Right atrium auricular region (tissue), 2 donors: ENCODE data around the gene COL27A1. TPM values are rescaled to one million over a fixed set of nuclear protein-coding genes. Genes with fewer than 3 reads are reported as not detected.

Experiments
- DNase-seq: peaks from one replicate; pipeline ENCODE4 v3.0.0-alpha.2; 2019; ENCODE audit warnings: low spot score
- H3K27ac ChIP-seq, 2 donors: fragments of 200-600 bp; sonication (generic); 1 replicate in 1 of 2; 2 replicates in 1 of 2; pipeline ENCODE4 v1.5.1; 2016 to 2019
- H3K27me3 ChIP-seq, 2 donors: fragments of 200-600 bp; sonication (generic); one replicate each; pipeline versions ENCODE4 v1.5.1 to v1.6.0; 2017 to 2019
- H3K36me3 ChIP-seq: fragments of 200-600 bp; sonication (generic); one replicate; pipeline ENCODE4 v1.5.1; 2016
- H3K4me1 ChIP-seq, 2 donors: fragments of 200-600 bp; sonication (generic); one replicate each; pipeline versions ENCODE4 v1.5.1 to v1.6.0; 2017 to 2019
- H3K4me3 ChIP-seq, 2 donors: fragments of 200-600 bp; sonication (generic); 1 replicate in 1 of 2; 2 replicates in 1 of 2; pipeline ENCODE4 v1.5.1; 2017 to 2019; ENCODE audit warnings: mild to moderate bottlenecking in 1 of 2, moderate library complexity in 1 of 2
- H3K9me3 ChIP-seq, 2 donors: fragments of 200-600 bp; sonication (generic); one replicate each; pipeline ENCODE4 v1.5.1; 2019
- CTCF ChIP-seq, 2 donors: fragments of 200-600 bp; sonication (generic); IDR thresholded peaks; one replicate each; pipeline ENCODE4 v1.5.1; 2019; ENCODE audit warnings: antibody characterized with exemption in 2 of 2
- total RNA-seq, 2 donors: library from RNA; depleted of rRNA; stranded (reverse); fragments of >200 nt; gene quantifications; one replicate each; pipeline ENCODE4 v1.1.0, GENCODE V29; 2016

Gene COL27A1
- total RNA-seq, 2 donors from 2014 or later = 1.5 to 2.7 TPM

- DNase-seq = no peak
- H3K4me1 ChIP-seq = peaks cover 0 to 17% of the 10 kb centered on the region in 2 donors
- no peak overlapping the region for H3K4me3 ChIP-seq
- TF ChIP-seq CTCF (IDR thresholded peaks at IDR 0.05) = no peak
- H3K9me3 ChIP-seq = no peaks in the 10 kb centered on the region
- no peaks in the 10 kb centered on the region for H3K27me3 ChIP-seq
- H3K36me3 ChIP-seq = peaks cover 56% of the 10 kb centered on the region
- no peak overlapping the region for H3K27ac ChIP-seq
These were observed 195.5 kb downstream of the COL27A1 start for GRCh38 chr9:114350636-114351401.

- DNase-seq = no peak
- Histone ChIP-seq H3K4me1 (peaks cover 0 to 17% of the 10 kb centered on the region in 2 donors), H3K27me3 (no peaks in the 10 kb centered on the region), H3K27ac (no peak overlapping the region), H3K9me3 (no peaks in the 10 kb centered on the region), H3K4me3 (no peak overlapping the region), H3K36me3 (peaks cover 52% of the 10 kb centered on the region)
- no peak for TF ChIP-seq CTCF (IDR thresholded peaks at IDR 0.05)
These were observed 196.6 kb downstream of the COL27A1 start for GRCh38 chr9:114351932-114352331.

- H3K27me3 ChIP-seq = no peaks in the 10 kb centered on the region
- H3K27ac ChIP-seq = no peak overlapping the region
- H3K4me1 ChIP-seq = no peaks in the 10 kb centered on the region
- no peak overlapping the region for H3K4me3 ChIP-seq
- no peak for TF ChIP-seq CTCF (IDR thresholded peaks at IDR 0.05)
- peaks cover 64% of the 10 kb centered on the region for H3K36me3 ChIP-seq
- no peak for DNase-seq
- H3K9me3 ChIP-seq = no peaks in the 10 kb centered on the region
These were observed 200.5 kb downstream of the COL27A1 start for GRCh38 chr9:114355821-114356220.

GRCh38 chr9:114356792-114357191, 201.5 kb downstream of the COL27A1 start:
- H3K27ac ChIP-seq = no peak overlapping the region
- TF ChIP-seq CTCF (IDR thresholded peaks at IDR 0.05) = no peak
- H3K4me3 ChIP-seq = no peak overlapping the region
- H3K36me3 ChIP-seq = peaks cover 73% of the 10 kb centered on the region
- no peaks in the 10 kb centered on the region for H3K4me1 ChIP-seq
- H3K9me3 ChIP-seq = no peaks in the 10 kb centered on the region
- no peaks in the 10 kb centered on the region for H3K27me3 ChIP-seq
- no peak for DNase-seq

GRCh38 chr9:114357360-114357759, 202.0 kb downstream of the COL27A1 start:
- Histone ChIP-seq H3K9me3 (no peaks in the 10 kb centered on the region), H3K4me1 (no peaks in the 10 kb centered on the region), H3K27ac (no peak overlapping the region), H3K36me3 (peaks cover 79% of the 10 kb centered on the region), H3K27me3 (no peaks in the 10 kb centered on the region), H3K4me3 (no peak overlapping the region)
- no peak for DNase-seq
- TF ChIP-seq CTCF (IDR thresholded peaks at IDR 0.05) = no peak

- no peaks in the 10 kb centered on the region for H3K9me3 ChIP-seq
- no peak for TF ChIP-seq CTCF (IDR thresholded peaks at IDR 0.05)
These were observed 202.6 kb downstream of the COL27A1 start for GRCh38 chr9:114357911-114358328.

More at GRCh38 chr9:114357911-114358328, 202.6 kb downstream of the COL27A1 start:
- Histone ChIP-seq H3K27me3 (no peaks in the 10 kb centered on the region), H3K4me1 (no peaks in the 10 kb centered on the region), H3K4me3 (no peak overlapping the region), H3K36me3 (peaks cover 83% of the 10 kb centered on the region), H3K27ac (no peak overlapping the region)
- DNase-seq = no peak
